ENCODE measurements around the gene ADAP1.
A peak's percentile ranks its signal among the peaks of the same experiment; 100 is the strongest.

The ADAP1 gene

GRCh38 chr7:979886-980571 is 25.5 kb upstream of the ADAP1 start:
- DNase-seq (ENCODE audit: low spot score), result no peak
- TF ChIP-seq CTCF (IDR thresholded peaks at IDR 0.05; ENCODE audit: extremely low read depth, missing control alignments), result no peak

- no peak for DNase-seq (ENCODE audit: low spot score)
- TF ChIP-seq CTCF (IDR thresholded peaks at IDR 0.05; ENCODE audit: extremely low read depth, missing control alignments), result no peak
Measured at GRCh38 chr7:979151-979550, 24.7 kb upstream of the ADAP1 start.

GRCh38 chr7:978416-979091 is 24.1 kb upstream of the ADAP1 start:
- DNase-seq (ENCODE audit: low spot score), result no peak
- TF ChIP-seq CTCF (IDR thresholded peaks at IDR 0.05; ENCODE audit: extremely low read depth, missing control alignments), result no peak

- TF ChIP-seq CTCF (IDR thresholded peaks at IDR 0.05; ENCODE audit: extremely low read depth, missing control alignments), result no peak
- DNase-seq (ENCODE audit: low spot score), result no peak
Measured at GRCh38 chr7:978049-978346, 23.5 kb upstream of the ADAP1 start.

- DNase-seq (ENCODE audit: low spot score), result peak; percentile 73
Measured at GRCh38 chr7:977326-978048, 23.0 kb upstream of the ADAP1 start.

GRCh38 chr7:976901-977325 is 22.4 kb upstream of the ADAP1 start:
- no peak for TF ChIP-seq CTCF (IDR thresholded peaks at IDR 0.05; ENCODE audit: extremely low read depth, missing control alignments)

More at GRCh38 chr7:977326-978048, 23.0 kb upstream of the ADAP1 start:
- no peak for TF ChIP-seq CTCF (IDR thresholded peaks at IDR 0.05; ENCODE audit: extremely low read depth, missing control alignments)

More at GRCh38 chr7:976901-977325, 22.4 kb upstream of the ADAP1 start:
- DNase-seq (ENCODE audit: low spot score), result no peak
